HG02678 (cell line): Measurements from ENCODE around the gene TMEM79.

Experiments used
- ATAC-seq: cut with Tn5 transposase; IDR thresholded peaks from one replicate; pipeline ENCODE4 v1.9.1; 2021; ENCODE audit warnings: mild to moderate bottlenecking, moderate library complexity; ENCODE audit not compliant: unreplicated experiment

TMEM79 gene

DNA sequence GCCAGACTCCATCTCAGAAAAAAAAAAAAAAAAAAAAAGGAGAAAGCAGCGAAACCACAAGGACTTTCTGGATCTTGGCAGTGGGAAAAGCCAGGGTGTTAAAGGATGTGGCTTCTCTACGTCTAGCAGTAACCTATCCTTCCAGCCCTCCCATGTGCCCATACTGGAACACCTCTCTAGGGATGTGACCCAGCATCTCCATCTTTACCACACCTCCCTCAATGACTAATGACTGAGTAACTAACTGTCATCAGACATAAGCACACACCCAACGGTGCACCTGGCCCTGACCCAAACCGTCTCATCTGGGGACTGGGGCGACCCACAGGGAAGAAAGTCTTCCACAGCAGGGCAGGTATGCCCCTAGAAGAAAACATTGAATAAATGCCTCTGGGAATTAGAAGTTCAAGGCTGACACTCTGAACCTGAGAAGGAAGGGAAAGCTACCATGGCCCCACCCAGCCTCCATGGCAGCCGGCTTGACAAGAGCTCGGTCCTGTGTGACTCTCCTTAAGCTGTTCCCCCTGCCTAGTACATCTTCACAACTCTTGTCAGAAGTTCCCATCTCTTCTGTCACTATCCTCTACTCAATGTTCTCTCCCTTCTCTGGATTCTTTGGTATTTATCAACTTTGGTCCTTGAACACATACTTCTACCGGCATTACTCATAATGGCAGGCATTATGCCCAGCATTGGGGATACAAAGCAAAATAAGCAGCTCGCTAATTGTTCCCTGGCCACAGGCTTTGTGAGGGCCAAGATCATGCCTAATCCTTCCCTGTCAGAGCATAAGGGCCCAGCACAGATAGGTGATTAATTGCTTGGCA lies 21.5 kb upstream of the TMEM79 start:
- no peak for ATAC-seq

DNA sequence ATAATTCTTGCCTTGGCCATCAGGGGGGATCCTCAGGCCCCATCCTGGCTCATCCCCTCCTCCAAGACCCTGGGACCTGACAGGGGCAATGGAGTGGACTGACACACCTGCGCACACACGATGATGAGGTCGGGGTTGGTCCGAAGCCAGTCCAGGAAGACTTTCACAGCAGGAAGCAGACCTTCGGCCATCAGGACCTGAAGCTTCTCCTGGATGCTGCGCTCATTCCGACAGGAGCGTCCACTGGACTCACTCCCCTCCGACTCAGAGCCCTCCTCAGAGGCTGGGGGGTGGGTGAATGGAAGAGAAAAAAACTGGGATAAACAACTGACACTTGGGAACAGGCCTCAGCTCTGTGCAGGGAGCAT lies 20.9 kb upstream of the TMEM79 start:
- no peak for ATAC-seq

DNA sequence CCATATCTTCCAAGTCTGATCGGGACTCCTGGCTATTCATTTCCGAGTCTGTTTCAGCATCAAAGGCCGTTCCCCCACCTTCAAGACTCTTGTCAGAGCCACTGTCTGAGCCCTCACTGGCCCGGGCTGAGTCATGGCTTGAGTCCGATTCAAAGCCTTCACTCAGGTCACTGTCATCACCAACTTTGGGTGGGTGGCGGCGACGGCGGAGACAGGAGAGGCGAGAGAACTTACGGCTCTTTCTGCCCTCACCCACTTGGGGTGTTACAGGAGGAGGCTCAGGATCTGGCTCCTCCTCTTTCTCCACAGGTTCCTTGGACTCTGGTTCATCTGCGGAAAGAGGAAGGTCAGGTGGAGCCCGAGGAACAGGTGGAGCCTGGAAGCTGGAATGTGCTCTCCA lies 18.1 kb upstream of the TMEM79 start:
- ATAC-seq, result no peak

DNA sequence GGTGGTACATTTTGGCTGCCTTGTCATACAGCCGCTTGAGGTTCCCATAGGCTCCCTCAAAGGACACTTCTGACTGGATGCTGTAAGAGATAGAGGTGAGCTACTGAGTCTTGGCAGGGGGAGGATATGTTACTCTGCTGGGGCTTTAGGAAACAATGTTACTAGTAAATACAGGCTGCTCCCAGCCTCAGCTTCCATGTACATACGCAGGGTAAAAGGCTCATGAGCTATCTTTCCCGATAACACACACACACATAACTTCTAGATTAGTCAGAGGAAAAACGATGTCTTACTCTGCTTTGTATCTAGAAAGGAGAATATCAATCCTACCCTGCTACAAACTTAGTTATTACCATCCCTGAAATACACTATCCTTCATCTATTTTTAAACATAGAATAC lies 15.8 kb upstream of the TMEM79 start:
- ATAC-seq, result no peak

DNA sequence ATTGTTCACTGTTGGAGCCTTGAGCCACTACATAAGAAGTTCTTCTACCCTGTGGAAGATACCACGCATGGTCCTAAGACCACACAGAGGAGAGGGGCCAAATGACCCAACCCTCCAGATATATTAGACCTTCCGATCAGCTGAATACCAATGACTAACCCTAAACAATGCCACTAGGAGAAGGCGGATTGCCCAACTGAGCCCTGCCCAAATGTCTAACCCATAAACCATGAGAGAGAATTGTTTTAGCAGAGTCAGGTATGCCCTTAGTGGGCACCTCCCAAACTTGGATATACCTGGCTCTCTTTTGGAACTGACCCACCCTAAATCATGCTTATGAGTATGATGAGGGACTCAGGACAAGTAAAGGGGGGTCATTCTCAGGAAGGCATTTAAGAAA lies 13.8 kb upstream of the TMEM79 start:
- ATAC-seq, result no peak

DNA sequence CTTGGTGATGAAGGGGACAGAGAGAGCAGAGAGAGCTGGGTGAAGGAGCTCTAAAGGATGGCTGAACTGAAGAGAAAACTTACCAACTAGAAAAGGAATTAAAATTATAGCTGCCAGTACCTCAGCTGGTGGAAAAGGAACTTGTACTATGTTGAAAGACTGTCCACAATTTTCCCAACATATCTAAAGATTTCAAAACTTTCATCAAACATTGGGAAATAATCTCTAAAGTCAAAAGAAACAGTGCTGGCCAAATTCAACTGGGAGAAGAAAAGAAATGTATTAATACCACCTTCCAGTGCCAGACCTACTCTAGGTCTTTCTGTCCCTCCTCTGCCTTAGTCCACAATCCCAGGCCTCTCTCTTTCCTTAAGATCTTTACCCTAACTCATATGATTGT lies 7.6 kb upstream of the TMEM79 start:
- no peak for ATAC-seq

DNA sequence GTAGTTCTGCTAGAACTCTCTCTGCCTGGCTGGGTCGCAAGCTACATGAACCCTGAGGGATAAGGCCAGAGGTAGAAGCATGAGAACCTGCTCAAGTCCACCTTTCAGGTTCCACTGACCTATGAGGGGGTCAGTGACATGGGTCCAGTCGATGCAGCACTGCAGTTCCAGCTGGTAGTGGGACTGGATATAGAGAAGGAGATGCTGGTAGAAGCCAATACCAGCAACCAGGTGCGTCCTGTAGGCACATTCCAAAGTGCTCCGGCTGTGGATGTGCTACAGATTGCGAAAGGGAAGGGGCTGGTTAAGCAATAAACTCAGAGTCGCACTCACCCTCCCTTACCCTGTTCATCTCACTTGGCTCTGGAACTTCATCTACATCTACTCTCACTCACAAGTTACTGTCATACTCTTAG lies 7.2 kb upstream of the TMEM79 start:
- ATAC-seq, result no peak

DNA sequence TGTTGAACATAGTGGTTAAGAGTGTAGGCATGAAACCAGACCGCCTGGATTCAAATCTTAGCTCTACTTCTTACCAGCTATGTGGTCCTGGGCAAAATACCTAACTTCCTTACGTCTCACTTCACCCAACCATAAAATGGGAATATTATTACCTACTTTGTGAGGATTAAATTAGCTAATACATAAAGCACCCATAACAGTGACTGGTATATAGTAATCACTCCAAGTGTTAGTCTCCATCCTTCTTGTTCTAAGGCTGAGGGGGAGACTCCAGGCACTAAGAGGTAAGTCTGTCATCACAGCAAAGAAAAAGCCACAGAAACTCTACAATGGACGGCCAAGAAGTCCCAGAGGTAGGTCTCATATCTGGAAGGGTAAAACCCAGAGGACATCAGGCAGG lies 4.3 kb upstream of the TMEM79 start:
- no peak for ATAC-seq

DNA sequence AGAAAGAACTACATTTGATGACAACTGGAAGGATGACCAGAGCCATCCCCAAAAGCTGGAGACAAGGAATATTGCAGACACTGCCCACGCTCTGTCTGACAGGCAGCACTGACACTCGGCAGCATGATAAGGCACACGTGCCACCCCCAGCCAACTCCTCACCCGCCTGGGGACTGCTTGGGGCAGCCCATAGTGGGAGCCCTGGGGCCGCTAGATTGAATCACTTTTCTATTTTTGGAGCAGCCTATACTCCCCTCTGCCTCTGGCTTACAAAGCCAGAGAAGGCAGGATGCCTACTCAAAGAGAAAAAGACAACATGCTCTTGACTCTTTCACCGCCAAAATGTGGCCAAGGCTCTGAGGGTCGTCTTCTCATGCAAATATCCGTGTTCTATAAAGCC lies 2.8 kb upstream of the TMEM79 start:
- no peak for ATAC-seq

DNA sequence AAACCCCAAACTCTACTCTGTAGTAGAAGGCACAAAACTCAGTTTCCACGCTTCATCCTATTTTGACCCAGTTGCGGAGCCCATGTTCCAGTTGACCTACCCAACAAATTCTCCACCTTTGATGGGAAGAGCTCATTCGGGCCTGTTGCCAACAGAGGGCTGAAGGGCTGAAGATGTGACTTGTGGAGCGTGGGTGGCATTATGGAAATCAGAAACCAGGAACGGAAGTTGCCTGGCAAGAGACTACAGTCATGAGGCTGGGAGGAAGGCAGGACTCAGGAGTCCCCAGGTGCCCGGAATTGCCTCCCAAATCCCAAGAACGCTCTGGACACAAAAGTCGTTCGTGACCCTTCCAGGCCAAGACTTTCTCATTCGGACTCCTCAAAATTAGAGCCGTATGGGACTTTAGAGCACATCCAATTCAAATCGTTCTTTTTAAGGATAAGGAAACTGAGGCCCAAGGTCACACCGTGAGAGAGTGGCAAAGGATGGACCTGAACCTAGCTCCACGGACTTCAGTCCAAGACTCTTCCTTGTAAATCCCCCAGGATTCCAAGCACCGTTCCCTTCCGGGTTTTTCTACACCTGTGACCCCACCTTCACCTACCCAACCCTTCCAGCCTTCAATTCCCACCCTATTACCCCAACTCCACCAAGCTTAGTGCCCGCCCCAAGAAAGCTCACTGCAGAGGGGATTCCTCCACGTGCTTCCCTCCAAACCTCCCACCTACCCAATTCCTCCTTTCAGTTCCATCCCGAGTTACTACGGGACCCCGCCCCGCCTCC lies 2.2 kb upstream of the TMEM79 start:
- no peak for ATAC-seq

DNA sequence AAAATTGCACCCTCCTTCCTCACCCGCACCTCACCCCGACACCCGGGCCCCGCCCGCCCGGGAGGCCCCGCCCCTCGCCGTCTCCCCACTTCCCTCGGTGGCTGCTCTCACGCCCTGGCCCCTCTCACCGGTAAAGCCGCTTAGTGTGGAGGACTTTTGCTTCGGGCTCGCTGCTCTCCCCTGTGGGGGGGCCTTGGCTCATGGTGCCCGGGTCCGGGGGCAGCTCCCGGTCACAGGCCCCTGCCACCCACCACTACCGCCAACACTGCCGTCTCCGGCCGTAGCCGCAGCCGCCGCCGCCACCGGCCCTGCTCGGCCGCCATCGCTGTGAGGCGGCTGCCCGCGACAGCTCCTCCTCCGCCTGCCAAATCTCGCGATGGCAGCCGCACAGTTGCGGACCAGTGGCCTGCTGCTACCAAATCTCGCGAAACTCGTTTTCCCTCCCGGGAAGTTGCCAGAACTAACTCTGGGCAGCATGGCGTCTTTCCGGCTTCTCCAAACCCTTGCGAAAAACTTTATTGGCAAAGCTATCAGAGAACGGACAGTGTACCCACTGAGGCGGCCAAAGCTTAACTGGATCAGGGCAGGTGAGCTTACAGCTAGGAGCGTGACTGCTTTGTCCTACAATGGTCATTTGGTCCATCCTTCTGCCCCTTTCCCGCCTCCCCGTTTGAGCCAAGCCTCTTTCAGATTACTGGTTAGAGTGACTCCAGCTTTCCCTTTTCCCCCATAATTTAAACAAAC lies 1.5 kb upstream of the TMEM79 start, which contains the start of gene SMG5:
Gene SMG5, minus strand, starts transcription at position 347 of the 744 bp plus-strand sequence. Its CDS starts 145 bp downstream, at position 202.
- peak; percentile 74 for ATAC-seq

DNA sequence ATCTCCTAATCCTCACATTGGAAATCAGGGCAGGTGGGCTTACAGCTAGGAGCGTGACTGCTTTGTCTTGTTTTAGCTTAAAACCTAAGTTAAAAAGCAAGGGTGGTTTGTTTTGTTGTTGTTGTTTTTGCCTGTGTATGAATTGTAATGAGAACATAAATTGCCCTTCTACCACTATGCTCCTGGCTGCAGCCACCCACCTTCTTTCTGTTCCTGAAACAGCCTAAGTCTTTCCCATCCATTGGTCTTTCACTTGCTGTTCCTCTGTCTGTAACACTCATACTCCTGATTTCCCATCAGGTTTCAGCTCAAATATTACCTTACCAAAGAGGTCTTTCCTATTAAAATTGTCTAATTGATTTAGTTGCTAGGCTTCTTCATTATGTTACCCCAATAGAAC lies 604 bp upstream of the TMEM79 start:
- ATAC-seq, result no peak

DNA sequence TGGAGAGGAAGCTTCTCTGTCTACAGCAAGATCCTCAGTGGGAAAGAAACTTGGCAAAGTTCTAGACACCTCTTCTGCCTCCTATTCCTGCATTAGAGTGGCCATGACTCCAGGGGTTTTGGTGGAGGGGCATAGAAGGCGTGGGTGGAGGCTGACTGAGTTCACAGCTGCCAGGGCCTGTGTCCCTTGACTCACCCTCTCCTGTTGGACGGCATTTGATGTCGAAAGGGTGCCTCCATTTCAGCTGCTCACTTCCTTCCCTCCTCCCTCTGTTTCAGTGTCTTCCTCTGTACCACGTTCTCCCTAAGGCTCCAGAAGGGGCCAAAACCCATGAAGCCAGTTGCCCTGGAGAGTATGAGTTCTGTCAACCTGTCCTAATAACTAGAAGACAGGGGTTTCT lies 632 bp downstream of the TMEM79 start:
- no peak for ATAC-seq

DNA sequence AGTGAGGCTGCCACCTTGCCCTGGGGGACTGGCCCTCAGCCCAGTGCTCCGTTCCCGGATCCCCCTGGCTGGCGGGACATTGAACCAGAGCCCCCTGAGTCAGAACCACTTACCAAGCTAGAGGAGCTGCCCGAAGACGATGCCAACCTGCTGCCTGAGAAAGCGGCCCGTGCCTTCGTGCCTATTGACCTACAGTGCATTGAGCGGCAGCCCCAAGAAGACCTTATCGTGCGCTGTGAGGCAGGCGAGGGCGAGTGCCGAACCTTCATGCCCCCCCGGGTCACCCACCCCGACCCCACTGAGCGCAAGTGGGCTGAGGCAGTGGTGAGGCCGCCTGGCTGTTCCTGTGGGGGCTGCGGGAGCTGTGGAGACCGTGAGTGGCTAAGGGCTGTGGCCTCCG lies 1.3 kb downstream of the TMEM79 start:
- ATAC-seq, result no peak

DNA sequence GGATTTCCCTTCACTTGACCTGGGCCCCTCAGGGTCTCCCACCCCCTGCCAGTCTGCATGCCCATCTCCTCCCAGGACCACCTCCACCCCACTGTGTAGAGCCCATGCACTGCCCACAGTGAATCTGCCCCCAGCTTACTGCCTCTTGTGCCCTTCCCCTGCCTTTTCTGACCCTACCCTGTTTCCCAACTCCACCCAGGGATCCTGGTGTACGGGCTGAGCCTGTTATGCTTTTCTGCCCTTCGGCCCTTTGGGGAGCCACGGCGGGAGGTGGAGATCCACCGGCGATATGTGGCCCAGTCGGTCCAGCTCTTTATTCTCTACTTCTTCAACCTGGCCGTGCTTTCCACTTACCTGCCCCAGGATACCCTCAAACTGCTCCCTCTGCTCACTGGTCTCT lies 1.9 kb downstream of the TMEM79 start:
- ATAC-seq, result no peak

DNA sequence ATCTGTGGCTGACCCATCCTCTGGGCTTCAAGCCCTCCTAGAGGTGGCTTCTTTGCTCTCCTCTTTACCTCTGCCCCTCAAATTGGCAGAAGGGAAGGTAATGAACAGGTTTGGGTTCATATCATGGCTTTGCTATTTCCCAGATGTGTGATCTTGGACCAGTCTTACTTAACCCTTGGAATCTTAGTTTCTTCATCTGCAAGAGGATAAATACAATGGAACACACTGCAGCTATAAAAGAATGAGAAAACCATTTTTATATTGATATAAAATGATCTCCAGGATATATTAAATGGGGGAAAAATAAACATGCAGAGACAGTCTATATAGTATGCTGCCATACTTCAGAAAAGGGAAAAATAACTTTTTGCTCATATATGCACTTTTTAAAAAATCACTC lies 5.7 kb downstream of the TMEM79 start:
- no peak for ATAC-seq

DNA sequence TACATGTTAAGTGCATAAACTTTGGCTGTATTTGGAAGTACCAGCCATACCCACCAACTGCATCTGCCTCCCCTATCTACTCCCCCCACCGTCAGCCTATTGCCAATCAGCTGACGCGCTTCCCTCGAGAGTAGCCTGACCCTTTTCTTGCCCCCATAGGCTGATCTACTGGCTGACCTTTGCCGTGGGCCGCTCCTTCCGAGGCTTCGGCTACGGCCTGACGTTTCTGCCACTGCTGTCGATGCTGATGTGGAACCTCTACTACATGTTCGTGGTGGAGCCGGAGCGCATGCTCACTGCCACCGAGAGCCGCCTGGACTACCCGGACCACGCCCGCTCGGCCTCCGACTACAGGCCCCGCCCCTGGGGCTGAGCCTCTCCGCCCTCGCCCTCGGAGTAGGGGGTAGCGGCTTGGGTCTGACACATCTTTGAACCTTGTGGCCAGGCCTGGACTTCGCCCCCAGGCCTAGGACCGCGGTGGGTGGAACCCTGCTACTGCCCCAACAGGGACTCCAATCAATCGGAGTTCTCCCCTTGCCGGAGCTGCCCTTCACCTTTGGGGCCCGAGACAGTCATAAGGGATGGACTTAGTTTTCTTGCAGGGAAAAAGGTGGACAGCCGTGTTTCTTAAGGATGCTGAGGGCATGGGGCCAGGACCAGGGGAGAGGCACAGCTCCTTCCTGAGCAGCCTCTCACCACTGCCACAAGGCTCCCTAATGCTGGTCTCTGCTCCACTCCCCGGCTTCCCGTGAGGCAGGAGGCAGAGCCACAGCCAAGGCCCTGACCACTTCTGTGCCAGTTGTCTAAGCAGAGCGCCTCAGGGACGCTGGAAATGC lies 7.3 kb downstream of the TMEM79 start:
- ATAC-seq, result no peak

DNA sequence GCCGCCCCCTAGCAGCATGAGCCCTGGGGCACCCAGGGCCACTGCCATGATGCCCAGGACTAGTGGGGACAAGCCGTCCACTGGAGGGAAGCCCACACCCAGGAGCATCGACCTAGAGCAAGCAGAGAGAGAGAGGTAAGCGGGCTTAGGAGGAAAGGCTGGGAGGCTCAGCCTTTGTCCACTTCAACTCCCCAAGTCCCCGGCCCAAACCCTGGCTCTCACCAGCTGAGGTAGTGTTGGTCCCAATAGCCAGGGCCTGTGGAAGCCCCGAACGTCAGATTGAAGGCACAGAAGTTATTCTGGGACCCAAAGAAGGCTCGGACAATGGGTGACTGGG lies 8.9 kb downstream of the TMEM79 start:
- ATAC-seq, result no peak

DNA sequence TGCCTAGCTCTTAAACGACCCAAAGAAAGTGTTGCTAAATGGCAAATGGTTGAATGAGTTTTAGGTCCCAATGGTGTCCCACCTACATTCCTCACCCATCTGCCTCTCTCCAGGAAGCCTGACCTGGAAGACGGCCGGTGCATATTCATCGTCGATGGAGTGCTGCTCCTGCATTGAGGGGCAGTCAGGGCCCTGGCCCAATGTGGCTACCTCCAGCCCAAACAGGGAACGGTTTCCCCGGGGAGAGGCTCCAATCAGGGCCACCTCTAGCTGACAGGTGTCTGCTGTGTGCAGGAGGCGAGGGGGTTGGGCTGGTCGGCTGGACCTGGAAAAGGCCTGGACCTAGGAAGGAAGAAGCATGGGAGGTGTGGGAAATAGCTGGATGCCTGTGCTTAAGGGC lies 9.8 kb downstream of the TMEM79 start:
- ATAC-seq, result no peak

DNA sequence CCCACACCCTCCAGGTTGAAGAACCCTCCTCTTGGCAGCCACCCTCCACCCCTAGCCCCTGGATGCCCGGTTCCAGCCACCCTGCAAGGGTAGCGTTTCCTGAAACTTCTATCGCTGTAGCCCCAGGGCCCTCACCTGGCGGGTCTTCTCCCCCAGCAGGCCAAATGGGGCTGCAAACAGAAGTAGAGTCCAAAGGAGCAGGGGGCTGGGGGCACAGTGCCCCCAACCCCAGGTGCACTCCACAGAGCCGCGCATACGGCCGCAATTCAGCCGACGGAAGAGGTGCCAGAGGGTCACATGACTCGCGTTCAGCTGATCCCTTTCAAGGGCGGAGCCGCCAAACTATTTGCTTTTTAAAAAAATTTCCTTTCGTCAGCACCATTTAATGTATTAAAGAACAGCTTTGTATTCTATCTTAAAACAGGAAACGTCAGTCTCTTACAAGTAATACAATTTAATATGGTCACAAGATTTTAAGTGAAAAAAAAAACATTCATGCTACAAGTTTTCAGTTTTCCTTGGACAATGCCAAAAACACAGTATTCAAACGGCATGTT lies 11.3 kb downstream of the TMEM79 start, which contains the start of gene GLMP:
Gene GLMP, minus strand, starts transcription at position 289 of the 557 bp plus-strand sequence. Its CDS starts 34 bp downstream, at position 255.
- ATAC-seq, result no peak
